ENCODE results near the gene MEGF9. TPM values are rescaled to one million over a fixed set of nuclear protein-coding genes. Genes with fewer than 3 reads are reported as not detected.

The MEGF9 gene
- polyA plus RNA-seq, 1 of the 3 experiments (the other 2 are of a cell fraction): 1.8 TPM

GRCh38 chr9:120570296-120570695, 144.0 kb downstream of the MEGF9 start:
- H3K4me1 ChIP-seq (ENCODE audit: control insufficient read depth in 1 of 2, insufficient read depth in 2 of 2, low read depth in 1 of 2, low read length in 1 of 2): peaks cover 0 to 19% of the 10 kb centered on the region in 2 experiments; a peak in 2 of 4 replicates
- WGBS (ENCODE audit: low lambda C conversion rate): 96% methylated on average over 5 of the region's 5 CpGs
- no peak overlapping the region for H3K9ac ChIP-seq
- H3K36me3 ChIP-seq (replicated peaks in 1 of 2; ENCODE audit: control insufficient read depth in 1 of 2, insufficient read depth in 2 of 2, low read length in 1 of 2): peaks cover 35 to 48% of the 10 kb centered on the region in 2 experiments
- H4K20me1 ChIP-seq (ENCODE audit: insufficient read depth): peaks cover 6% of the 10 kb centered on the region; the same call in 1 of the 2 replicates
- H3K9me3 ChIP-seq: no peaks in the 10 kb centered on the region
- H3K4me2 ChIP-seq: no peak overlapping the region
- H3K79me2 ChIP-seq (ENCODE audit: insufficient read depth): peaks cover 41% of the 10 kb centered on the region
- DNase-seq: no peak
- no peaks in the 10 kb centered on the region for H3K27me3 ChIP-seq (ENCODE audit: insufficient read depth)
- ChIA-PET CTCF (no interaction called here), POLR2A (no interaction called here)
- no peak overlapping the region for H3K27ac ChIP-seq (ENCODE audit: low read depth in 2 of 2, low read length in 1 of 2)
- TF ChIP-seq CHD2 (IDR thresholded peaks at IDR 0.05; ENCODE audit: low read length, partially characterized antibody): no peak
- TF ChIP-seq RAD21 (IDR thresholded peaks at IDR 0.05; ENCODE audit: low read length): no peak
- TF ChIP-seq MXI1 (IDR thresholded peaks at IDR 0.05; ENCODE audit: low read depth, low read length): no peak
- no peak for TF ChIP-seq SMC3 (IDR thresholded peaks at IDR 0.05; ENCODE audit: low read depth, low read length)
- no peak for TF ChIP-seq TCF12 (IDR thresholded peaks at IDR 0.05)
- no peak for TF ChIP-seq NFIC (IDR thresholded peaks at IDR 0.05; ENCODE audit: borderline replicate concordance)
- no peak for TF ChIP-seq USF1 (IDR thresholded peaks at IDR 0.05; ENCODE audit: borderline replicate concordance, low read depth)
- no peak for TF ChIP-seq TAF1 (IDR thresholded peaks at IDR 0.05; ENCODE audit: borderline replicate concordance, low read depth, low read length)
- TF ChIP-seq RCOR1 (IDR thresholded peaks at IDR 0.05; ENCODE audit: low read length): no peak
- no peak for TF ChIP-seq JUND (IDR thresholded peaks at IDR 0.05)
- TF ChIP-seq FOSL2 (IDR thresholded peaks at IDR 0.05; ENCODE audit: borderline replicate concordance, low read depth): no peak
- no peak for TF ChIP-seq REST (IDR thresholded peaks at IDR 0.05; ENCODE audit: low read depth, low read length)
- no peak for TF ChIP-seq FOXM1 (IDR thresholded peaks at IDR 0.05; ENCODE audit: low read depth)
- H3K4me3 ChIP-seq (ENCODE audit: low read depth in 2 of 2, low read length in 1 of 2): no peak overlapping the region
- H3K9me2 ChIP-seq: no peaks in the 10 kb centered on the region
- H2AFZ ChIP-seq (ENCODE audit: low read depth): no peak overlapping the region
- H3F3A ChIP-seq (replicated peaks; ENCODE audit: insufficient read depth): peaks cover 3% of the 10 kb centered on the region

GRCh38 chr9:120569556-120569955, 144.7 kb downstream of the MEGF9 start:
- Histone ChIP-seq H3K27me3 (ENCODE audit: insufficient read depth) (no peaks in the 10 kb centered on the region), H3K4me3 (ENCODE audit: low read depth in 2 of 2, low read length in 1 of 2) (no peak overlapping the region), H3F3A (replicated peaks; ENCODE audit: insufficient read depth) (peaks cover 3% of the 10 kb centered on the region), H3K27ac (ENCODE audit: low read depth in 2 of 2, low read length in 1 of 2) (no peak overlapping the region), H3K9me2 (no peaks in the 10 kb centered on the region), H3K4me1 (ENCODE audit: control insufficient read depth in 1 of 2, insufficient read depth in 2 of 2, low read depth in 1 of 2, low read length in 1 of 2) (peaks cover 0 to 19% of the 10 kb centered on the region in 2 experiments; a peak in 2 of 4 replicates), H3K4me2 (no peak overlapping the region), H4K20me1 (ENCODE audit: insufficient read depth) (peaks cover 6% of the 10 kb centered on the region; the same call in 1 of the 2 replicates), H3K9me3 (no peaks in the 10 kb centered on the region), H2AFZ (ENCODE audit: low read depth) (no peak overlapping the region), H3K9ac (no peak overlapping the region), H3K36me3 (replicated peaks in 1 of 2; ENCODE audit: control insufficient read depth in 1 of 2, insufficient read depth in 2 of 2, low read length in 1 of 2) (peaks cover 35 to 52% of the 10 kb centered on the region in 2 experiments), H3K79me2 (ENCODE audit: insufficient read depth) (peaks cover 41% of the 10 kb centered on the region)
- no peak for TF ChIP-seq MEF2A (IDR thresholded peaks at IDR 0.05; ENCODE audit: borderline replicate concordance, low read depth)
- CTCF ChIA-PET: interaction anchor here (0.7 kb wide), 1 partner anchor 31 kb away, joined by 3 read pairs; no protein-coding TSS in a partner anchor
- DNase-seq: no peak
- POLR2A ChIA-PET: no interaction called here
- WGBS (ENCODE audit: low lambda C conversion rate): 88% methylated on average over 5 of the region's 5 CpGs

Data from SK-N-SH (cell line).